ENCODE measurements around the gene IL17RD. TPM values are rescaled to one million over a fixed set of nuclear protein-coding genes. Genes with fewer than 3 reads are reported as not detected.

The IL17RD gene
- total RNA-seq, 1 experiment from 2014 or later: 3.5 TPM

DNA sequence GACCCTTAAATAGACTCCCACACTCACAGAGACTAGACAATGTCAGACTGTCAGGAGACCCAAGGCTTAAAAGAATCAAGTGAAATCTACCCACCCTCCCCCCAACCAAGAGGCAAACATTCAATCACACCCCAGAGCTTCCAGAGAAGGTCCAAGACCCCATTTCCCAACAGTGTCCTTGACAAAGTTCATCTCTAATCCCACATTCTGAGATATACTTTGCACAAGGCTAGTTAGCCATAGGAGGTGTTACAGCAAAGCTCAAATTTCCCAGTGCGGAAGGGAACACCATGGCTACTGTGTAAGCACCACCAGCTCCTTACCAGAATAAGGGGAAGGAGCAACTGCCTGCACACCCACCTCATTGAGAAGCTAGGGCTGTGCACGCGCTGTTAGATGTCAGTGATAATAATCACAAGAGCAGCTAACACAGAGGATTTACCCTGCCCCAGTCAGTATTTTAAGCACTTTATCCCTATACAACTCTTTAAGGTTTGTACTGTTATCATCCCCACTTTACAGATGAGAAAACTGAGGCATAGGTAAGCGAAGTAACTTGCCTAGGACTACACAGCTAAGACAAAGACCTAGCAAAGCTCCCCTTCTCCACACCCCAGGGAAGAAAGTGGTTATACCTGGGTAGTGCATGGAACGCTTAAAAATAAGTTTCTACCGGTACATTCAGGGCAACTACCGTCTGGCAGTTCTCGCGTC, 87.4 kb downstream of the IL17RD start:
- Histone ChIP-seq H3K4me3 (ENCODE audit: low read depth in 2 of 2, low read length in 2 of 2) (peak overlapping the region; percentile 74 to 76), H3K9me3 (ENCODE audit: control insufficient read depth, insufficient read depth, low read depth, low read length) (no peaks in the 10 kb centered on the region), H3K4me1 (ENCODE audit: control insufficient read depth, insufficient read depth, low read length) (peaks cover 4% of the 10 kb centered on the region; the same call in 1 of the 2 replicates), H3K27me3 (ENCODE audit: control insufficient read depth, insufficient read depth, low read length) (no peaks in the 10 kb centered on the region), H3K27ac (ENCODE audit: low read length) (peak overlapping the region; percentile 66), H3K36me3 (ENCODE audit: control insufficient read depth, insufficient read depth, low read length) (no peaks in the 10 kb centered on the region)
- in situ Hi-C loops (cut with HindIII; ENCODE audit: low pct_unique_long_range_greater_than_20kb, low sequenced_read_pairs): loop anchor here (25.0 kb wide), 1 partner anchor 90 kb away; no protein-coding TSS in a partner anchor
- ATAC-seq: no peak
- no peak for TF ChIP-seq SIN3A (IDR thresholded peaks at IDR 0.05; ENCODE audit: borderline replicate concordance, insufficient read depth, low read depth, low read length)
- DNase-seq (ENCODE audit: low read depth, low spot score): no peak
- intact Hi-C loops (cut with micrococcal nuclease; ENCODE audit: unreplicated experiment): no loop called here
- CTCF ChIA-PET: no interaction called here
- POLR2A ChIA-PET: no interaction called here
- BruUV-seq (replicated peaks): no TSS peak

DNA sequence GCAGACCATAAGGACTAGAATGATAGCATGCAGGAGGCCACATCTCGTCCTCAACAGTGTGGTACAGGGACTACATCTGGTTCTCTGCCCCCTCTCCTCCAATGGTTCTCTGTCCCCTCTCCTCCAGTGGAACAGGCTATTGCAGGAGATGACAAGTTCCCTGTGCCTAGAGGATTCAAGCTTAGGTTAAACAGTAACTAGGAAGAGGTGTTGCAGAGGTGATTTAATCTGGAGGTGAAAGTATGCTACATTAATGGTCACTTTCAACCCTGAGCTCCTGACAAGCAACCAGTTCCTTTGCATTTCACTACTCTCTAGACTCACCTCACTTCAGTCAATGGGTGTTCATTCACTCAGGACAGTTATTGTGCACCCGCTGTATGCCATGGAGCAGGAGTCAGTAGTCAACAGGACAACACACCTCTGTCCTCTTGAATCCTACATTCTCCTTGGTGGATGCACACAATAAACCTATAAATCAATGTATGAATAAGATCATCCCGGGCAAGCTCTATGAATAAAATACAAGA, 88.7 kb downstream of the IL17RD start:
- Histone ChIP-seq H3K27me3 (ENCODE audit: control insufficient read depth, insufficient read depth, low read length) (no peaks in the 10 kb centered on the region), H3K4me1 (ENCODE audit: control insufficient read depth, insufficient read depth, low read length) (peaks cover 4% of the 10 kb centered on the region; the same call in 1 of the 2 replicates), H3K27ac (ENCODE audit: low read length) (no peak overlapping the region), H3K36me3 (ENCODE audit: control insufficient read depth, insufficient read depth, low read length) (no peaks in the 10 kb centered on the region), H3K9me3 (ENCODE audit: control insufficient read depth, insufficient read depth, low read depth, low read length) (no peaks in the 10 kb centered on the region), H3K4me3 (ENCODE audit: low read depth in 2 of 2, low read length in 2 of 2) (no peak overlapping the region)
- in situ Hi-C loops (cut with HindIII; ENCODE audit: low pct_unique_long_range_greater_than_20kb, low sequenced_read_pairs): loop anchor here (25.0 kb wide), 1 partner anchor 89 kb away; no protein-coding TSS in a partner anchor
- no TSS peak for BruUV-seq (replicated peaks)
- POLR2A ChIA-PET: no interaction called here
- intact Hi-C loops (cut with micrococcal nuclease; ENCODE audit: unreplicated experiment): no loop called here
- DNase-seq (ENCODE audit: low read depth, low spot score): no peak
- CTCF ChIA-PET: no interaction called here
- no peak for ATAC-seq
- TF ChIP-seq CTCF (IDR thresholded peaks at IDR 0.05) (no peak), REST (IDR thresholded peaks at IDR 0.05; ENCODE audit: insufficient read depth in 1 of 2, low read depth in 2 of 2, low read length in 1 of 2) (no peak), TCF7L2 (IDR thresholded peaks at IDR 0.05; ENCODE audit: low read depth, low read length) (no peak)

DNA sequence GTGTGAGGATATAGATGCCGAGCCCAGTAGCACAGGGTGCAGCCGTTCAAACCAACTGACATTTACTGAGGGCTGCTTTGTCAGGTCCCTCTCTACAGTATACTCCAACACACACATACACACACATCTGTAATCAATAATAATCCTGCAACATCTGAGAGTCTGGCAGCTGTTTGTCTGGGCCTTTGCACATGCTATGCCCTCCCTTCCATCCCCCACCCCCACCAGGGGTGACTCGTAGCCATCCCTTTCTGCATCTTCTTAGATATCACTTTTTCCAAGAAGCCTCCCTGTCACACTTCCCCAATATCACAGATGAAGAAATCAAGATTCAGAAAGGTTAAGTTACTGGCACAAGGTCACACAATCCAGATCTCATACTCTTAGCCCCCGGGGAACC, 91.0 kb downstream of the IL17RD start:
- peaks cover 4% of the 10 kb centered on the region; the same call in 1 of the 2 replicates for H3K4me1 ChIP-seq (ENCODE audit: control insufficient read depth, insufficient read depth, low read length)
- in situ Hi-C loops (cut with HindIII; ENCODE audit: low pct_unique_long_range_greater_than_20kb, low sequenced_read_pairs): no loop called here
- BruUV-seq (replicated peaks): no TSS peak

More for the DNA sequence above, 91.0 kb downstream of the IL17RD start:
- ATAC-seq (no peak), DNase-seq (ENCODE audit: low read depth, low spot score) (no peak)
- Histone ChIP-seq H3K27me3 (ENCODE audit: control insufficient read depth, insufficient read depth, low read length) (no peaks in the 10 kb centered on the region), H3K27ac (ENCODE audit: low read length) (no peak overlapping the region), H3K4me3 (ENCODE audit: low read depth in 2 of 2, low read length in 2 of 2) (no peak overlapping the region), H3K36me3 (ENCODE audit: control insufficient read depth, insufficient read depth, low read length) (no peaks in the 10 kb centered on the region), H3K9me3 (ENCODE audit: control insufficient read depth, insufficient read depth, low read depth, low read length) (no peaks in the 10 kb centered on the region)
- ChIA-PET CTCF (interaction anchor here (0.6 kb wide), 1 partner anchor 22 kb away, joined by 7 read pairs; no protein-coding TSS in a partner anchor), POLR2A (no interaction called here)
- intact Hi-C loops (cut with micrococcal nuclease; ENCODE audit: unreplicated experiment): no loop called here
- TF ChIP-seq SIN3A (IDR thresholded peaks at IDR 0.05; ENCODE audit: borderline replicate concordance, insufficient read depth, low read depth, low read length): no peak

Measured in Panc1 (cell line).